Midbrain (tissue), 1 donor: ENCODE measurements around the gene FAM53B.

Source experiments
- DNase-seq: peaks from one replicate; lab custom pipeline; 2025; lab: John Stamatoyannopoulos, UW

FAM53B gene

GRCh38 chr10:124697443-124697836 is 46.7 kb downstream of the FAM53B start:
- DNase-seq: no peak

GRCh38 chr10:124696446-124697392 is 47.5 kb downstream of the FAM53B start:
- DNase-seq: no peak

GRCh38 chr10:124695259-124695658 is 48.9 kb downstream of the FAM53B start:
- DNase-seq: no peak

- DNase-seq: no peak
Measured at GRCh38 chr10:124694481-124695220, 49.5 kb downstream of the FAM53B start.

GRCh38 chr10:124693801-124694416 is 50.3 kb downstream of the FAM53B start:
- DNase-seq: no peak

GRCh38 chr10:124693396-124693795 is 50.8 kb downstream of the FAM53B start:
- DNase-seq: no peak

- no peak for DNase-seq
Measured at GRCh38 chr10:124692100-124692446, 52.1 kb downstream of the FAM53B start.

GRCh38 chr10:124691421-124692099 is 52.6 kb downstream of the FAM53B start:
- no peak for DNase-seq

GRCh38 chr10:124691002-124691401 is 53.2 kb downstream of the FAM53B start:
- DNase-seq: no peak

GRCh38 chr10:124689911-124690498 is 54.2 kb downstream of the FAM53B start:
- no peak for DNase-seq

GRCh38 chr10:124688889-124689670 is 55.1 kb downstream of the FAM53B start:
- DNase-seq: no peak

- no peak for DNase-seq
Measured at GRCh38 chr10:124688386-124688785, 55.8 kb downstream of the FAM53B start.

GRCh38 chr10:124686707-124687376 is 57.3 kb downstream of the FAM53B start:
- peak; percentile 91 for DNase-seq

- DNase-seq: peak; percentile 66
Measured at GRCh38 chr10:124685261-124685660, 58.9 kb downstream of the FAM53B start.

- no peak for DNase-seq
Measured at GRCh38 chr10:124683814-124684213, 60.4 kb downstream of the FAM53B start.

- DNase-seq: no peak
Measured at GRCh38 chr10:124681626-124682552, 62.3 kb downstream of the FAM53B start.

GRCh38 chr10:124681091-124681490 is 63.1 kb downstream of the FAM53B start:
- no peak for DNase-seq

GRCh38 chr10:124680675-124681074 is 63.5 kb downstream of the FAM53B start:
- no peak for DNase-seq

GRCh38 chr10:124679401-124679800 is 64.8 kb downstream of the FAM53B start:
- DNase-seq: no peak
